Prostate gland (tissue), 2 donors: ENCODE results near the gene DNAAF6. TPM values are rescaled to one million over a fixed set of nuclear protein-coding genes. Genes with fewer than 3 reads are reported as not detected.
"Not testable (repeated sequence)": the region's sequence is repeated elsewhere in the genome, so short reads cannot be mapped to it uniquely, and the experiment has no call there.

ENCODE experiments used
- DNase-seq: peaks from one replicate; pipeline ENCODE4 v3.0.0-alpha.2; 2019; ENCODE audit warnings: low spot score
- H3K27ac ChIP-seq, 2 donors: fragments of 200-600 bp; sonication (generic); 2 replicates each; pipeline ENCODE4 v1.5.1; 2017 to 2019
- H3K27me3 ChIP-seq: fragments of 200-600 bp; sonication (generic); replicated peaks from 2 replicates; pipeline ENCODE4 v1.5.1; 2019; ENCODE audit not compliant: insufficient read depth
- H3K36me3 ChIP-seq, 2 donors: fragments of 200-600 bp; sonication (generic); 1 replicate in 1 of 2; 2 replicates in 1 of 2; pipeline versions ENCODE4 v1.5.1 to v1.8.1; 2017 to 2019
- H3K4me1 ChIP-seq: fragments of 200-600 bp; sonication (generic); replicated peaks from 2 replicates; pipeline ENCODE4 v1.5.1; 2019
- H3K4me3 ChIP-seq, 2 donors: fragments of 200-600 bp; sonication (generic); 2 replicates each; pipeline ENCODE4 v1.5.1; 2017 to 2019
- H3K9me3 ChIP-seq: fragments of 200-600 bp; sonication (generic); 2 replicates; pipeline ENCODE4 v1.5.1; 2017
- POLR2A ChIP-seq: fragments of 450-650 bp; IDR thresholded peaks from one replicate; pipeline ENCODE4 v1.6.1; 2016; ENCODE audit warnings: antibody characterized with exemption, mild to moderate bottlenecking
- POLR2AphosphoS5 ChIP-seq: sonication (generic); formaldehyde crosslinking; IDR thresholded peaks from one replicate; pipeline ENCODE4 v1.6.1; 2017; ENCODE audit warnings: antibody characterized with exemption
- WGBS: methylation state at CpG from one replicate; pipeline ENCODE4 v1.1.5; 2018; 5-methylcytosine and 5-hydroxymethylcytosine counted together
- intact Hi-C: fragments of 100-400 bp; cut with DNase I; formaldehyde crosslinking; loops from one replicate; pipeline ENCODE4 v1.14.2; 2022
- total RNA-seq, 2 donors: library from RNA; depleted of rRNA; stranded (reverse); fragments of >200 nt; gene quantifications; one replicate each; pipeline ENCODE4 v1.1.0, GENCODE V29; 2016
- TF ChIP-seq, protein P1 (sequence below), 4 experiments: fragments of 200-600 bp in 2 of 4; fragments of 450-650 bp in 2 of 4; sonication (generic) in 2 of 4; IDR thresholded peaks; 1 replicate in 3 of 4; 2 replicates in 1 of 4; pipeline ENCODE4 v1.5.1; 2016 to 2019; ENCODE audit warnings: antibody characterized with exemption in 4 of 4, mild to moderate bottlenecking in 2 of 4, moderate library complexity in 2 of 4

DNAAF6 gene
- total RNA-seq, 2 donors from 2014 or later: 1.4 TPM; not detected in 1

DNA sequence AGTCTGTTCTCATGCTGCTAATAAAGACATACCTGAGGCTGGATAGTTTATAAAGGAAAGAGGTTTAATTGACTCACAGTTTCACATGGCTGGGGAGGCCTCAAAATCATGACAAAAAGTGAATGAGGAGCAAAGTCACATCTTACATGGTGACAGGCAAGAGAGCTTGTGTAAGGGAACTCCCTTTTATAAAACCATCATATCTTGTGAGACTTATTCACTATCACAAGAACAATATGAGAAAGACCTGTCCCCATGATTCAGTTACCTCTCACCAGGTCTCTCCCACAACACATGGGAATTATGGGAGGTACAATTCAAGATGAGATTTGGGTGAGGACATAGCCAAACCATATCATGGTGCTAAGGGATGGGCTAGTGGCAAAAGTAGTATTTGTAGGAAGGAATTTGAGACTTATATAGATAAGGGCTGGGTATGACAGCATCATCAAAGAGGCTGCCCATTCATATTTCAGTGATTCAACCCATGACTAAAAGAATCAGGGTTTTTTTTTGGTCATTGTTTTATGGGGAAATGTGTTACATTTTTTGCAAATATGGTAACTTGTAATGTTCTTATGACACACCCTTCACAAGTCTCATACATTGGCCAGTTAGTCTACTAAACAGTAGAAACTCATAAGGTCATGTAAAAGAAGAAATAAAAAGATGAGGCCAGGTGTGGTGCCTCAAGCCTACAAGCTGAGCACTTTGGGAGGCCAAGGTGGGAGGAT, 34.9 kb upstream of the DNAAF6 start:
- no peak for DNase-seq
- H3K4me1 ChIP-seq: no peaks in the 10 kb centered on the region
- H3K36me3 ChIP-seq: no peaks in the 10 kb centered on the region
- no peaks in the 10 kb centered on the region for H3K27me3 ChIP-seq
- TF ChIP-seq POLR2A: no peak
- H3K4me3 ChIP-seq: no peak overlapping the region
- intact Hi-C loops: no loop called here
- H3K9me3 ChIP-seq: no peaks in the 10 kb centered on the region
- H3K27ac ChIP-seq: no peak overlapping the region

DNA sequence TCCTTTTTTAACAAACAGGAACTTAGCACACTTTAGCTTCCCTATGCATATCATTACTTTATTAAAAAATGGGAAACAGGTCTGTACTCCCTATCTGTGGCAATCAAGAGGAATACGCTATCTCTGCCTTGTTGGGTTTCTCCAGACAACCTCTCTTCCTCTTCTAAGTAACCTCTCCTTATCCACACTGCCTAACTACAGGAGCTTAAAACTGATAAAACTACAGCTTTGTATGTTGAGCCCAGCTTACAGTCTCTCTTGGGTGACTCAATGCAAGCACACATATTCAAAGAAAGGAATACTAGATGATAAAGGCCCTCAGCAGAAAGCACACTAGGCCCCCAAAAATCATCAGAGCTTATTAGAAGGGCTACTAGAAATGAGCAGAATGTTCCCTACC, 9.1 kb upstream of the DNAAF6 start:
- TF ChIP-seq POLR2AphosphoS5: no peak
- TF ChIP-seq, protein P1, sequence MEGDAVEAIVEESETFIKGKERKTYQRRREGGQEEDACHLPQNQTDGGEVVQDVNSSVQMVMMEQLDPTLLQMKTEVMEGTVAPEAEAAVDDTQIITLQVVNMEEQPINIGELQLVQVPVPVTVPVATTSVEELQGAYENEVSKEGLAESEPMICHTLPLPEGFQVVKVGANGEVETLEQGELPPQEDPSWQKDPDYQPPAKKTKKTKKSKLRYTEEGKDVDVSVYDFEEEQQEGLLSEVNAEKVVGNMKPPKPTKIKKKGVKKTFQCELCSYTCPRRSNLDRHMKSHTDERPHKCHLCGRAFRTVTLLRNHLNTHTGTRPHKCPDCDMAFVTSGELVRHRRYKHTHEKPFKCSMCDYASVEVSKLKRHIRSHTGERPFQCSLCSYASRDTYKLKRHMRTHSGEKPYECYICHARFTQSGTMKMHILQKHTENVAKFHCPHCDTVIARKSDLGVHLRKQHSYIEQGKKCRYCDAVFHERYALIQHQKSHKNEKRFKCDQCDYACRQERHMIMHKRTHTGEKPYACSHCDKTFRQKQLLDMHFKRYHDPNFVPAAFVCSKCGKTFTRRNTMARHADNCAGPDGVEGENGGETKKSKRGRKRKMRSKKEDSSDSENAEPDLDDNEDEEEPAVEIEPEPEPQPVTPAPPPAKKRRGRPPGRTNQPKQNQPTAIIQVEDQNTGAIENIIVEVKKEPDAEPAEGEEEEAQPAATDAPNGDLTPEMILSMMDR (IDR thresholded peaks at IDR 0.05): no peak
- TF ChIP-seq POLR2A: no peak
- Histone ChIP-seq H3K36me3 (no peaks in the 10 kb centered on the region), H3K27ac (no peak overlapping the region), H3K27me3 (no peaks in the 10 kb centered on the region), H3K4me3 (no peak overlapping the region), H3K9me3 (no peaks in the 10 kb centered on the region), H3K4me1 (no peaks in the 10 kb centered on the region)
- WGBS: 100% methylated on average over 1 of the region's 1 CpG
- intact Hi-C loops: no loop called here
- DNase-seq: no peak

DNA sequence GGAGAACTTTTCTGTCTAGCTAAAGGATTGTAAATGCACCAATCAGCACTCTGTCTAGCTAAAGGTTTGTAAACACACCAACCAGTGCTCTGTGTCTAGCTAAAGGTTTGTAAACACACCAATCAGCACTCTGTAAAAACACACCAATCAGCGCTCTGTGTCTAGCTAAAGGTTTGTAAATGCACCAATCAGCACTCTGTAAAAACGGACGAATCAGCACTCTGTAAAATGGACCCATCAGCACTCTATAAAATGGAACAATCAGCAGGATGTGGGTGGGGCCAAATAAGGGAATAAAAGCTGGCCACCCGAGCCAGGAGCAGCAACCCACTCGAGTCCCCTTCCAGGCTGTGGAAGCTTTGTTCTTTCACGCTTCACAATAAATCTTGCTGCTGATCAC, 8.3 kb upstream of the DNAAF6 start:
- DNase-seq, H3K27me3 ChIP-seq, H3K27ac ChIP-seq, intact Hi-C loops, H3K9me3 ChIP-seq, H3K4me1 ChIP-seq, H3K4me3 ChIP-seq, H3K36me3 ChIP-seq: not testable (repeated sequence)
- WGBS: 92% methylated on average over 4 of the region's 6 CpGs

DNA sequence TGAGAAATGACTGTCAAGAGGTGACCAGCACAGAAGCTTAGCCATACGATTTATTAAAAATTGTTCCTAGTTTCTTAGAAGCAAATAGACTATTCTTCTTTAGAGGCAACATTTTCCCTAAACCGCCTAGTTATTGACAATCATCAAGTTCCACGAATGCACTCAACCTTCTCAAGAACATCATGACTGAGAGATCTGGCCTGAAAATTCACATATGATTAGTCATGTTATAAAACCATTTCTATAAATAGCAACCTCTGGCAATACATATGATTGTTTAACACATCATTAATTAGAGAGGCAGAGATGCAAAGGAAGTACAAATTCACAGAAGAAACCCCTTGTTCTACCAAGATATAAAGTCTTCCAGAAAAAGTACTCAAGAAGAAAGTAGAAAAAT, 6.9 kb upstream of the DNAAF6 start:
- no peak overlapping the region for H3K4me3 ChIP-seq
- DNase-seq: no peak
- H3K27me3 ChIP-seq: no peaks in the 10 kb centered on the region
- intact Hi-C loops: no loop called here
- H3K9me3 ChIP-seq: no peaks in the 10 kb centered on the region
- no peaks in the 10 kb centered on the region for H3K36me3 ChIP-seq
- WGBS: 93% methylated on average over 3 of the region's 3 CpGs
- no peaks in the 10 kb centered on the region for H3K4me1 ChIP-seq
- TF ChIP-seq, protein P1 (IDR thresholded peaks at IDR 0.05): no peak
- TF ChIP-seq POLR2A: no peak
- no peak for TF ChIP-seq POLR2AphosphoS5
- no peak overlapping the region for H3K27ac ChIP-seq

DNA sequence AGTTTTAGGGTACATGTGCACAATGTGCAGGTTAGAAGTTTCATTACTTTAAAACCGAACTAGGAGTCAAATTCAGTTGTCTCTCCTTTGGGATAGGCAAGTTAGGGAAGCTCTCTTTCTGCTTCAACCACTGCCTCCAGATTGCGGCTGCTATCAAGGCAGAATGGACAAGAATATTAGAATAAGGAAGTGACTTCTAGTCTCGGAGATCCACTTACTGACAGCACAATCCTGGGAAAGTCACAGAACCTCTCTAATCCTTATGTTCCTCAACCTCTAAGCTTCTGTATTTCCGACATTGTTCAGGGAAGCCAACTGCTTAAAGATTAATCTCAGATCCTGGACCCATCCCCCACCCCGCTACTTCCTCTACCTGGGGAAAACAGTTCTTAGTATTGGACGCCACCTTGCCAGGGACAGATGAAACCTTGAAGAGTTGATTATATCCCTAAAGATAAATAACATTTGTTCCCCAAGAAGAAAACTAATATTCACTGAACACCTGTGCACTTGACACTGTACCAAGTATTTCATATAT, 2.3 kb upstream of the DNAAF6 start:
- H3K27ac ChIP-seq: no peak overlapping the region
- DNase-seq: no peak
- H3K9me3 ChIP-seq: no peaks in the 10 kb centered on the region
- TF ChIP-seq, protein P1 (IDR thresholded peaks at IDR 0.05): no peak
- no peak for TF ChIP-seq POLR2AphosphoS5
- TF ChIP-seq POLR2A: no peak
- intact Hi-C loops: no loop called here
- H3K27me3 ChIP-seq: no peaks in the 10 kb centered on the region
- 92% methylated on average over 6 of the region's 6 CpGs for WGBS
- no peaks in the 10 kb centered on the region for H3K4me1 ChIP-seq
- H3K4me3 ChIP-seq: no peak overlapping the region
- no peaks in the 10 kb centered on the region for H3K36me3 ChIP-seq

DNA sequence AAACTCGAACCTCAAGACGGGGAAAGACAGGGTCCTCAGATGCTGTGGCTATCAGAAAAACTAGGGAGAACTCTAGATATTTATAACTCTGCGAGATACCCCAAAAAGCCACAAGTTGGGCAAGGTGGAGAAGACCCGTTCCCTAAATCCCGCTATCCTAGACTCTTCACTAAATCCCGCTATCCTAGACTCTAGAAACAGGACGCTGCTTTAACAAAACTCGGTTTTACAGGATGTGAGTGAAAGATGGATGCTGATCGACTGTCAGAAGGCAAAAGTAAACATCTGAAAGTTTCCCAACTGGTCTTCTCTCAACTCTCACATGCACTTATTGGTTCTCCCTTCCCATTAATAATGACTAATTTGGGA, 270 bp downstream of the DNAAF6 start:
- no peaks in the 10 kb centered on the region for H3K36me3 ChIP-seq
- no peaks in the 10 kb centered on the region for H3K4me1 ChIP-seq
- no peak overlapping the region for H3K27ac ChIP-seq
- no peak for DNase-seq
- H3K4me3 ChIP-seq: no peak overlapping the region
- intact Hi-C loops: no loop called here
- no peaks in the 10 kb centered on the region for H3K27me3 ChIP-seq
- TF ChIP-seq POLR2A (no peak), POLR2AphosphoS5 (no peak)
- TF ChIP-seq, protein P1 (IDR thresholded peaks at IDR 0.05): no peak
- WGBS: 53% methylated on average over 9 of the region's 9 CpGs
- no peaks in the 10 kb centered on the region for H3K9me3 ChIP-seq
